Neural cell (in vitro differentiated cells): ENCODE results near the gene COL4A2. TPM values are rescaled to one million over a fixed set of nuclear protein-coding genes. Genes with fewer than 3 reads are reported as not detected.

Source experiments
- H2AFZ ChIP-seq: fragments of 200-600, 300-800 bp; sonication (generic), shearing (Covaris generic); 2 replicates; pipeline ENCODE4 v1.6.0; 2014; ENCODE audit warnings: low read depth, mild to moderate bottlenecking, antibody characterized with exemption, low read length, moderate library complexity
- H3F3A ChIP-seq: fragments of 200-600 bp; shearing (Covaris generic); 2 replicates; pipeline ENCODE4 v1.6.1; 2016; ENCODE audit warnings: mild to moderate bottlenecking, moderate library complexity, mixed read lengths, antibody characterized with exemption, low read length; ENCODE audit not compliant: insufficient read depth, poor library complexity, severe bottlenecking
- H3K27ac ChIP-seq: fragments of 200-600, 300-800 bp; sonication (generic), shearing (Covaris generic); 2 replicates; pipeline ENCODE4 v1.5.1; 2014; ENCODE audit warnings: mild to moderate bottlenecking, low read length, moderate library complexity
- H3K27me3 ChIP-seq: fragments of 300-800, 200-600 bp; sonication (generic), shearing (Covaris generic); 2 replicates; pipeline ENCODE4 v1.6.0; 2014; ENCODE audit warnings: mild to moderate bottlenecking, low read depth, low read length, moderate library complexity; ENCODE audit not compliant: insufficient read depth
- H3K36me3 ChIP-seq: fragments of 300-800, 200-600 bp; sonication (generic), shearing (Covaris generic); 2 replicates; pipeline ENCODE4 v1.5.1; 2014; ENCODE audit warnings: mild to moderate bottlenecking, antibody characterized with exemption, low read length, moderate library complexity; ENCODE audit not compliant: insufficient read depth
- H3K4me2 ChIP-seq: fragments of 300-800, 200-600 bp; sonication (generic), shearing (Covaris generic); 2 replicates; pipeline ENCODE4 v1.6.0; 2014; ENCODE audit warnings: mild to moderate bottlenecking, low read length
- H3K4me3 ChIP-seq: fragments of 300-800, 200-600 bp; sonication (generic), shearing (Covaris generic); 2 replicates; pipeline ENCODE4 v1.5.1; 2014; ENCODE audit warnings: mild to moderate bottlenecking, low read length, moderate library complexity
- H3K79me2 ChIP-seq: fragments of 200-600 bp; shearing (Covaris generic); replicated peaks from 2 replicates; pipeline ENCODE4 v1.6.0; 2014; ENCODE audit warnings: mild to moderate bottlenecking, low read length, moderate library complexity; ENCODE audit not compliant: insufficient read depth
- H3K9ac ChIP-seq: fragments of 300-800, 200-600 bp; sonication (generic), shearing (Covaris generic); 2 replicates; pipeline ENCODE4 v1.6.1; 2016; ENCODE audit warnings: mild to moderate bottlenecking, low read length, mixed read lengths
- H3K9me2 ChIP-seq: fragments of 200-600 bp; shearing (Covaris generic); 2 replicates; pipeline ENCODE4 v1.6.1; 2016; ENCODE audit warnings: mild to moderate bottlenecking, low read length, mixed read lengths; ENCODE audit not compliant: insufficient read depth
- H3K9me3 ChIP-seq: fragments of 200-600, 300-800 bp; sonication (generic), shearing (Covaris generic); 2 replicates; pipeline ENCODE4 v1.6.1; 2016; ENCODE audit warnings: mild to moderate bottlenecking, mixed run types, low read length, moderate library complexity, mixed read lengths
- H4K20me1 ChIP-seq: fragments of 200-600 bp; shearing (Covaris generic); 2 replicates; pipeline ENCODE4 v1.6.1; 2016; ENCODE audit warnings: mild to moderate bottlenecking, mixed run types; ENCODE audit not compliant: insufficient read depth
- EP300 ChIP-seq: fragments of 450-650 bp; conservative IDR thresholded peaks from 2 replicates; pipeline ENCODE4 v1.6.1; 2014; ENCODE audit warnings: antibody characterized with exemption, mild to moderate bottlenecking, moderate library complexity; ENCODE audit not compliant: poor library complexity, severe bottlenecking
- EZH2 ChIP-seq: fragments of 200-600, 300-800 bp; shearing (Covaris generic), sonication (generic); IDR thresholded peaks from 2 replicates; pipeline ENCODE4 v1.6.1; 2014; ENCODE audit warnings: antibody characterized with exemption, low read length, borderline replicate concordance, mild to moderate bottlenecking; ENCODE audit not compliant: insufficient read depth, poor library complexity, severe bottlenecking
- MXI1 ChIP-seq: fragments of 450-650 bp; conservative IDR thresholded peaks from 2 replicates; pipeline ENCODE4 v1.6.1; 2014; ENCODE audit warnings: antibody characterized with exemption, mild to moderate bottlenecking; ENCODE audit not compliant: poor library complexity, severe bottlenecking
- POLR2AphosphoS5 ChIP-seq: IDR thresholded peaks from 2 replicates; pipeline ENCODE4 v1.6.1; 2012
- RAD21 ChIP-seq: fragments of 450-650 bp; conservative IDR thresholded peaks from 2 replicates; pipeline ENCODE4 v1.6.1; 2014; ENCODE audit warnings: antibody characterized with exemption, mild to moderate bottlenecking, moderate library complexity
- SMC3 ChIP-seq: fragments of 450-650 bp; conservative IDR thresholded peaks from 2 replicates; pipeline ENCODE4 v1.6.1; 2014; ENCODE audit warnings: antibody characterized with exemption, mild to moderate bottlenecking, moderate library complexity; ENCODE audit not compliant: poor library complexity
- TAF1 ChIP-seq: IDR thresholded peaks from 2 replicates; pipeline ENCODE4 v1.6.1; 2012; ENCODE audit warnings: low read depth
- polyA plus RNA-seq: library from polyadenylated mRNA; depleted of rRNA; stranded (reverse); fragments of >200 nt; gene quantifications from 2 replicates; pipeline ENCODE4 v1.2.3, GENCODE V29; 2014
- TF ChIP-seq, protein P1 (sequence below): IDR thresholded peaks from 2 replicates; pipeline ENCODE4 v1.6.1; 2012; ENCODE audit warnings: borderline replicate concordance
- TF ChIP-seq, protein P2 (sequence below): fragments of 450-650 bp; IDR thresholded peaks from 2 replicates; pipeline ENCODE4 v1.5.1; 2014; ENCODE audit warnings: antibody characterized with exemption, mild to moderate bottlenecking, moderate library complexity; ENCODE audit not compliant: poor library complexity, severe bottlenecking

The COL4A2 gene
- polyA plus RNA-seq, 1 donor from 2014 or later, result 30.8 TPM

DNA sequence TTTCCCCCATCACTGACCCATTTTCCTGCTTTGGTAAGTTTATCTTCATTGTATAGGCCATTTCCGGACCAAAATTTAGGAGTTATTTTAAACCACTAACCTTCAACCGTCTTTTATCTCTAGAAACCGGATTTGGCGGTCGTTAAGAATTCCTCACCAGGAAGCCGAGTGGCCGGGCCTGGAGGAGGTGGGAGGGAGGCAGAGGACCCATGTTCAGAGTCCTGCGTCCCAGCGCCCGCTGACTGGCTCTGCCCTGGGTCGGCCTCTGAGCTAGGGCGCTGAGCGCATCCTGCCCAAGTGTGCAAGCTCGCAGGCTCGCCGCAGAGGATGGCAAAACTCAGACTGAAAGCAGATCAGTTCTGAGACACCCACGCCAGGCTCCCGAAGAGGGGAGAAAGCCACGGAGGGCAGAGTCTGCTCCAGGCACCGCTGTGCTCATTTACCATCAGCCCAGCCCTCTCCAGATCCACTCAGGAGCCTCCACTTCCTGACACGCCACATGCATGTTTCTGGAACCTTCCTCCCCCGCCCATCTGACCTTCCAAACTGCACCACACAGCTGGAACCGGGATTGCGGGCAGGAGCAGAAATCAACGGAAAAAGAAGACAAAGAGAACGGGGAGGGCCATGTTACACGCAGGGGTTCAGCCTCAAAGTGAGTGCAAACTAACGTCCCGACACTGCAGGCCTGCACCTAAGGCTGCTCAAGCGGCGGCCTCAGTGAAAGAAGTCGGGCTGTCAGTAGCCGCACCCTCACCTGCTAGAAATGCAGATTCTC is 8.4 kb upstream of the COL4A2 start:
- Histone ChIP-seq H4K20me1 (no peaks in the 10 kb centered on the region), H3K27me3 (no peaks in the 10 kb centered on the region), H3K4me3 (no peak overlapping the region), H3F3A (no peaks in the 10 kb centered on the region), H3K9ac (no peak overlapping the region), H3K79me2 (no peaks in the 10 kb centered on the region), H3K27ac (no peak overlapping the region), H3K9me2 (no peaks in the 10 kb centered on the region), H3K4me2 (no peak overlapping the region), H3K36me3 (no peaks in the 10 kb centered on the region), H3K9me3 (no peaks in the 10 kb centered on the region), H2AFZ (no peak overlapping the region)
- TF ChIP-seq SMC3 (no peak), POLR2AphosphoS5 (no peak), TAF1 (no peak), EZH2 (no peak), MXI1 (no peak), RAD21 (no peak)
- TF ChIP-seq, protein P1, sequence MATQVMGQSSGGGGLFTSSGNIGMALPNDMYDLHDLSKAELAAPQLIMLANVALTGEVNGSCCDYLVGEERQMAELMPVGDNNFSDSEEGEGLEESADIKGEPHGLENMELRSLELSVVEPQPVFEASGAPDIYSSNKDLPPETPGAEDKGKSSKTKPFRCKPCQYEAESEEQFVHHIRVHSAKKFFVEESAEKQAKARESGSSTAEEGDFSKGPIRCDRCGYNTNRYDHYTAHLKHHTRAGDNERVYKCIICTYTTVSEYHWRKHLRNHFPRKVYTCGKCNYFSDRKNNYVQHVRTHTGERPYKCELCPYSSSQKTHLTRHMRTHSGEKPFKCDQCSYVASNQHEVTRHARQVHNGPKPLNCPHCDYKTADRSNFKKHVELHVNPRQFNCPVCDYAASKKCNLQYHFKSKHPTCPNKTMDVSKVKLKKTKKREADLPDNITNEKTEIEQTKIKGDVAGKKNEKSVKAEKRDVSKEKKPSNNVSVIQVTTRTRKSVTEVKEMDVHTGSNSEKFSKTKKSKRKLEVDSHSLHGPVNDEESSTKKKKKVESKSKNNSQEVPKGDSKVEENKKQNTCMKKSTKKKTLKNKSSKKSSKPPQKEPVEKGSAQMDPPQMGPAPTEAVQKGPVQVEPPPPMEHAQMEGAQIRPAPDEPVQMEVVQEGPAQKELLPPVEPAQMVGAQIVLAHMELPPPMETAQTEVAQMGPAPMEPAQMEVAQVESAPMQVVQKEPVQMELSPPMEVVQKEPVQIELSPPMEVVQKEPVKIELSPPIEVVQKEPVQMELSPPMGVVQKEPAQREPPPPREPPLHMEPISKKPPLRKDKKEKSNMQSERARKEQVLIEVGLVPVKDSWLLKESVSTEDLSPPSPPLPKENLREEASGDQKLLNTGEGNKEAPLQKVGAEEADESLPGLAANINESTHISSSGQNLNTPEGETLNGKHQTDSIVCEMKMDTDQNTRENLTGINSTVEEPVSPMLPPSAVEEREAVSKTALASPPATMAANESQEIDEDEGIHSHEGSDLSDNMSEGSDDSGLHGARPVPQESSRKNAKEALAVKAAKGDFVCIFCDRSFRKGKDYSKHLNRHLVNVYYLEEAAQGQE, result no peak

DNA sequence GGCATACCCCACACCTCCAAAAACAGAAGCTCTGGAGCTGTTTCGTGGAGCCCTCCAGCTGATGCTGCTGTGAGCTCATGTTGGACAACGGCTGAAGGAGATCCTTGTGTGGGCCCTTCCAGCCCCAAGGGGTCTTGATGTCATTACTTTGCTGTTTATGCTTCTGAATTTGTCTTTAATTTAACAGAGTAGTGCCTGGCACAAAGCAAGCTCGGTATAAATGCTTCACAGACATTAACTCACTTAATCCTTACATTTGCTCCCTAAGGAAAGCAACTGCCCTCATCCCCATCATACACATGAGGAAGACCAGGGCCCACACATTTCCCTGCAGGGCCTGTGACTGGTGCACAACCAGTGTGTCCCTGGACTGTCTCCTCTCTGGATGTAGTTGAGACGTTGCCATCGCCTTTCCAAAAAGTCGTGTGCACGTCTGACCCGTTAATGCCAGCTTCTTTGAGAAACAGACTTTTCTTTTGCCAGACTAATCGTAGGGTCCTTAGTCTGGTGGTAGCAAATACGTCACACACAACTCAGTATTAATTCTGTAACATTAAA is 7.7 kb upstream of the COL4A2 start:
- H3K9ac ChIP-seq, result no peak overlapping the region
- H3K79me2 ChIP-seq, result no peaks in the 10 kb centered on the region
- H3K36me3 ChIP-seq, result no peaks in the 10 kb centered on the region
- H3K4me3 ChIP-seq, result no peak overlapping the region
- TF ChIP-seq EP300 (no peak), TAF1 (no peak), EZH2 (no peak), MXI1 (no peak), POLR2AphosphoS5 (no peak), RAD21 (no peak), SMC3 (no peak)
- TF ChIP-seq, protein P2, sequence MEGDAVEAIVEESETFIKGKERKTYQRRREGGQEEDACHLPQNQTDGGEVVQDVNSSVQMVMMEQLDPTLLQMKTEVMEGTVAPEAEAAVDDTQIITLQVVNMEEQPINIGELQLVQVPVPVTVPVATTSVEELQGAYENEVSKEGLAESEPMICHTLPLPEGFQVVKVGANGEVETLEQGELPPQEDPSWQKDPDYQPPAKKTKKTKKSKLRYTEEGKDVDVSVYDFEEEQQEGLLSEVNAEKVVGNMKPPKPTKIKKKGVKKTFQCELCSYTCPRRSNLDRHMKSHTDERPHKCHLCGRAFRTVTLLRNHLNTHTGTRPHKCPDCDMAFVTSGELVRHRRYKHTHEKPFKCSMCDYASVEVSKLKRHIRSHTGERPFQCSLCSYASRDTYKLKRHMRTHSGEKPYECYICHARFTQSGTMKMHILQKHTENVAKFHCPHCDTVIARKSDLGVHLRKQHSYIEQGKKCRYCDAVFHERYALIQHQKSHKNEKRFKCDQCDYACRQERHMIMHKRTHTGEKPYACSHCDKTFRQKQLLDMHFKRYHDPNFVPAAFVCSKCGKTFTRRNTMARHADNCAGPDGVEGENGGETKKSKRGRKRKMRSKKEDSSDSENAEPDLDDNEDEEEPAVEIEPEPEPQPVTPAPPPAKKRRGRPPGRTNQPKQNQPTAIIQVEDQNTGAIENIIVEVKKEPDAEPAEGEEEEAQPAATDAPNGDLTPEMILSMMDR, result no peak
- TF ChIP-seq, protein P1, result no peak
- no peaks in the 10 kb centered on the region for H3K9me3 ChIP-seq
- H2AFZ ChIP-seq, result no peak overlapping the region
- H3K27me3 ChIP-seq, result no peaks in the 10 kb centered on the region
- H3K27ac ChIP-seq, result no peak overlapping the region
- H4K20me1 ChIP-seq, result no peaks in the 10 kb centered on the region
- H3K4me2 ChIP-seq, result no peak overlapping the region
- no peaks in the 10 kb centered on the region for H3K9me2 ChIP-seq
- H3F3A ChIP-seq, result no peaks in the 10 kb centered on the region
